Hepatocyte (in vitro differentiated cells): ENCODE results near the gene OR8D1.
"Not testable (repeated sequence)": the region's sequence is repeated elsewhere in the genome, so short reads cannot be mapped to it uniquely, and the experiment has no call there.

ENCODE experiments used
- EZH2phosphoT487 ChIP-seq: fragments of 200-600 bp; sonication (generic); IDR thresholded peaks from one replicate; pipeline ENCODE4 v1.6.1; 2018; ENCODE audit warnings: antibody characterized with exemption, mild to moderate bottlenecking, low read depth, moderate library complexity; ENCODE audit not compliant: unreplicated experiment, severe bottlenecking
- TF ChIP-seq, protein P1 (sequence below): fragments of 200-600 bp; sonication (generic); IDR thresholded peaks from 2 replicates; pipeline ENCODE4 v1.5.1; 2016; ENCODE audit warnings: antibody characterized with exemption, mild to moderate bottlenecking; ENCODE audit not compliant: poor library complexity

- TF ChIP-seq, protein P1, sequence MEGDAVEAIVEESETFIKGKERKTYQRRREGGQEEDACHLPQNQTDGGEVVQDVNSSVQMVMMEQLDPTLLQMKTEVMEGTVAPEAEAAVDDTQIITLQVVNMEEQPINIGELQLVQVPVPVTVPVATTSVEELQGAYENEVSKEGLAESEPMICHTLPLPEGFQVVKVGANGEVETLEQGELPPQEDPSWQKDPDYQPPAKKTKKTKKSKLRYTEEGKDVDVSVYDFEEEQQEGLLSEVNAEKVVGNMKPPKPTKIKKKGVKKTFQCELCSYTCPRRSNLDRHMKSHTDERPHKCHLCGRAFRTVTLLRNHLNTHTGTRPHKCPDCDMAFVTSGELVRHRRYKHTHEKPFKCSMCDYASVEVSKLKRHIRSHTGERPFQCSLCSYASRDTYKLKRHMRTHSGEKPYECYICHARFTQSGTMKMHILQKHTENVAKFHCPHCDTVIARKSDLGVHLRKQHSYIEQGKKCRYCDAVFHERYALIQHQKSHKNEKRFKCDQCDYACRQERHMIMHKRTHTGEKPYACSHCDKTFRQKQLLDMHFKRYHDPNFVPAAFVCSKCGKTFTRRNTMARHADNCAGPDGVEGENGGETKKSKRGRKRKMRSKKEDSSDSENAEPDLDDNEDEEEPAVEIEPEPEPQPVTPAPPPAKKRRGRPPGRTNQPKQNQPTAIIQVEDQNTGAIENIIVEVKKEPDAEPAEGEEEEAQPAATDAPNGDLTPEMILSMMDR = not testable (repeated sequence)
- TF ChIP-seq EZH2phosphoT487 = not testable (repeated sequence)
These were observed 42.9 kb downstream of the OR8D1 start for GRCh38 chr11:124270886-124271285.
